DMS153 treated with DMSO at 0.1 percent for 48 hours (cell line): ENCODE data around the gene C14orf180.
"Not testable (repeated sequence)": the region's sequence is repeated elsewhere in the genome, so short reads cannot be mapped to it uniquely, and the experiment has no call there.

ENCODE experiments used
- DNase-seq: peaks from one replicate; lab custom pipeline; 2025; ENCODE audit not compliant: unreplicated experiment; lab: John Stamatoyannopoulos, UW

The C14orf180 gene

GRCh38 chr14:104577426-104577825 is 2.1 kb upstream of the C14orf180 start:
- DNase-seq, result no peak

GRCh38 chr14:104577847-104578301 is 1.7 kb upstream of the C14orf180 start:
- no peak for DNase-seq

GRCh38 chr14:104578321-104578720 is 1.2 kb upstream of the C14orf180 start:
- no peak for DNase-seq

GRCh38 chr14:104579939-104580338 is 375 bp downstream of the C14orf180 start:
- not testable (repeated sequence) for DNase-seq

GRCh38 chr14:104580961-104581360 is 1.4 kb downstream of the C14orf180 start:
- DNase-seq, result no peak

GRCh38 chr14:104581521-104581920 is 2.0 kb downstream of the C14orf180 start:
- DNase-seq, result no peak

- no peak for DNase-seq
These were observed 2.4 kb downstream of the C14orf180 start for GRCh38 chr14:104582005-104582404.

GRCh38 chr14:104582662-104583061 is 3.1 kb downstream of the C14orf180 start:
- no peak for DNase-seq

GRCh38 chr14:104583424-104584306 is 4.1 kb downstream of the C14orf180 start:
- DNase-seq, result no peak

GRCh38 chr14:104584557-104584956 is 5.0 kb downstream of the C14orf180 start:
- DNase-seq, result no peak

GRCh38 chr14:104585966-104586697 is 6.6 kb downstream of the C14orf180 start:
- no peak for DNase-seq

GRCh38 chr14:104586832-104587620 is 7.5 kb downstream of the C14orf180 start:
- DNase-seq, result no peak

GRCh38 chr14:104587641-104588040 is 8.1 kb downstream of the C14orf180 start:
- no peak for DNase-seq

- DNase-seq, result no peak
These were observed 8.7 kb downstream of the C14orf180 start for GRCh38 chr14:104588066-104588857.

- no peak for DNase-seq
These were observed 10.0 kb downstream of the C14orf180 start for GRCh38 chr14:104589338-104590195.

- DNase-seq, result no peak
These were observed 10.8 kb downstream of the C14orf180 start for GRCh38 chr14:104590240-104590965.

- no peak for DNase-seq
These were observed 11.5 kb downstream of the C14orf180 start for GRCh38 chr14:104591031-104591430.

GRCh38 chr14:104591506-104592291 is 12.1 kb downstream of the C14orf180 start:
- no peak for DNase-seq
